K562 (cell line): ENCODE measurements around the gene GPT2. TPM values are rescaled to one million over a fixed set of nuclear protein-coding genes. Genes with fewer than 3 reads are reported as not detected.

ENCODE experiments used
- CBX2 ChIP-seq: fragments of 200-600 bp; sonication (generic); IDR thresholded peaks from one replicate; pipeline ENCODE4 v1.6.1; 2012; ENCODE audit warnings: mild to moderate bottlenecking, low read length, inconsistent platforms; ENCODE audit not compliant: insufficient read depth, poor library complexity, severe bottlenecking
- FOXA3 ChIP-seq, 2 experiments: fragments of 450-650 bp in 1 of 2; sonication (generic) in 1 of 2; formaldehyde crosslinking; IDR thresholded peaks in 1 of 2; conservative IDR thresholded peaks in 1 of 2; 2 replicates each; pipeline versions ENCODE4 v1.4.0 to v1.8.0; 2020 to 2022; ENCODE audit warnings: mild to moderate bottlenecking in 2 of 2, missing genetic modification reagents in 1 of 2
- MAFG ChIP-seq: fragments of 450-650 bp; conservative IDR thresholded peaks from 2 replicates; pipeline ENCODE4 v1.6.1; 2016; ENCODE audit warnings: missing genetic modification characterization, missing compliant biosample characterization
- MCM3 ChIP-seq: fragments of 450-650 bp; IDR thresholded peaks from 2 replicates; pipeline ENCODE4 v1.6.1; 2016
- NFXL1 ChIP-seq: fragments of 450-650 bp; formaldehyde crosslinking; IDR thresholded peaks from 2 replicates; pipeline ENCODE4 v1.4.0; 2021; ENCODE audit warnings: mild to moderate bottlenecking
- PPARD ChIP-seq: fragments of 250-450 bp; sonication (Bioruptor Pico); IDR thresholded peaks from 2 replicates; pipeline ENCODE4 v1.8.0; 2022; ENCODE audit warnings: inconsistent platforms, mild to moderate bottlenecking, moderate library complexity
- SP1 ChIP-seq: sonication (generic); formaldehyde crosslinking; IDR thresholded peaks from 2 replicates; pipeline ENCODE4 v1.8.1; 2022; ENCODE audit warnings: mild to moderate bottlenecking, missing genetic modification reagents
- TAF7 ChIP-seq: fragments of 450-650 bp; IDR thresholded peaks from 2 replicates; pipeline ENCODE4 v1.6.1; 2016; ENCODE audit warnings: missing genetic modification characterization, missing compliant biosample characterization
- TCF7 ChIP-seq: sonication (generic); IDR thresholded peaks from 2 replicates; pipeline ENCODE4 v1.6.1; 2016; ENCODE audit warnings: antibody characterized with exemption, borderline replicate concordance
- YBX1 ChIP-seq: fragments of 450-650 bp; IDR thresholded peaks from 2 replicates; pipeline ENCODE4 v1.7.1; 2016; ENCODE audit warnings: mild to moderate bottlenecking
- ZC3H11A ChIP-seq: IDR thresholded peaks from 2 replicates; pipeline ENCODE4 v1.6.1; 2012; ENCODE audit warnings: low read depth, low read length, improper control_type of control experiment
- ZNF212 ChIP-seq: fragments of 450-650 bp; formaldehyde crosslinking; IDR thresholded peaks from 2 replicates; pipeline ENCODE4 v1.4.0; 2020; ENCODE audit warnings: mild to moderate bottlenecking
- ZNF311 ChIP-seq: fragments of 250-450 bp; sonication (Bioruptor Pico); IDR thresholded peaks from 2 replicates; pipeline ENCODE4 v1.4.0; 2020; ENCODE audit warnings: mild to moderate bottlenecking, moderate library complexity
- ZNF77 ChIP-seq: fragments of 250-450 bp; sonication (Bioruptor Pico); IDR thresholded peaks from 2 replicates; pipeline ENCODE4 v1.5.0; 2020
- ZSCAN29 ChIP-seq: fragments of 450-650 bp; IDR thresholded peaks from 2 replicates; pipeline ENCODE4 v1.6.1; 2017
- polyA plus RNA-seq, 8 experiments: library from polyadenylated mRNA; depleted of rRNA in 4 of 8; stranded (reverse) in 5 of 8; unstranded in 3 of 8; fragments of >200 nt; fragmentation: Nextera tagmentation in 2 of 8; fragmentation: Illumina TruSeq in 1 of 8; extraction: Ambion mirVana in 2 of 8; extraction: Trizol in 1 of 8; gene quantifications; 2 replicates each; pipeline versions ENCODE4 v1.2.1 to v1.2.3, GENCODE V29; 2011 to 2014; ENCODE audit warnings: inconsistent platforms in 1 of 8, missing spikeins in 1 of 8
- total RNA-seq, 7 experiments: library from RNA; depleted of rRNA in 6 of 7; stranded (reverse); fragments of >200 nt in 6 of 7; fragmentation: Illumina TruSeq in 2 of 7; extraction: Trizol in 2 of 7; gene quantifications; 2 replicates each; pipeline versions ENCODE4 v1.2.1 to v1.2.3, GENCODE V29; 2011 to 2021; ENCODE audit warnings: low replicate concordance in 1 of 7
- TF ChIP-seq, protein P1 (sequence below): fragments of 250-450 bp; sonication (Bioruptor Pico); IDR thresholded peaks from 2 replicates; pipeline ENCODE4 v1.4.0; 2020; ENCODE audit warnings: mild to moderate bottlenecking, moderate library complexity
- TF ChIP-seq, protein P2 (sequence below): fragments of 450-650 bp; IDR thresholded peaks from 2 replicates; pipeline ENCODE4 v1.6.1; 2016; ENCODE audit warnings: mild to moderate bottlenecking, moderate library complexity

GPT2 gene
- total and polyA plus RNA-seq, 9 of the 15 experiments (the other 6 are each of a cell fraction or from before 2014, with no cell fraction given) = 0.79 to 14.4 (median 5.8) TPM

DNA sequence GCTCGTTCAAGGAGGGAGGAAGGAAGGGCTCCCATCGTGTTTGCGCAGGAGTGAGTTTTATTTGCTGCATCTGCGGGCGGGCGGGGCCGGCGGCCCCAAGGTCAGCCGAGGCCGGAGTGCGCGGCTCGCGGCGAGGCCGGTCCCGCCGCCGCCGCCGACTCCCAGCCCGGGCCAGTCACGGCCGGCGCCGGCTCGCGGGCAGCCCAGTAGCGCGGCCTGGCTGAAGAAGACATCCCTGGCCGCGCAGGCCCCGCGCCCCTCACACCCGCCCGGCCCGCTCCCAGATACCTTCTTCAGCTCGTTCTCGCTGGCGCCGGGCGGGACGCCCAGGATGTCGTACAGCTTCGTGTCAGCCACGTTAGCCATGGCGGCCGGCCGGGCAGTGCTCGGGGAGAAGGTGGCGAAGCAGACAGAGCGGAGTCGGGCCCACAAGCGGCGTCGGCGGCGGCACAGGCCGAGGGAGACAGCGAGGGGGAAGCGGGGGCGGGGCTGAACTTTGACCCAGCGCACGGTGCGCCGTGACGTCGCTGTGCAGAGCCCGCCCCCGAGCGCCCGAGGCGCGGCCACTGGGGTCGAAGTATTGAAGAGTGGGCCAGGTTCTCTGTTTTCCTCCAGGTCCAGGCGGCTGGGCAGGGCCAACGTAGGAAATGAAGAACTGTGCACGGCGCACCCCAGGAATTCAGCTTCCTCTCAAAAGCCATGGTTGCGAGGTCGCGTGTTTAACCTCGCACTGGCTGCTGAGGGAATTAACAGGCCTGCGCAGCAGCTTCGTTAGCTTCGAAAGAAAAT, 89.2 kb downstream of the GPT2 start, which contains the start of gene DNAJA2 (continued):
- TF ChIP-seq ZC3H11A (no peak), NFXL1 (CRISPR knock-in tag) (no peak), TAF7 (no peak), YBX1 (no peak), PPARD (CRISPR knock-in tag) (no peak), CBX2 (no peak), SP1 (peak; percentile 95), TCF7 (no peak), FOXA3 (CRISPR knock-in tag; conservative IDR thresholded peaks at IDR 0.05 in 1 of 2, IDR thresholded peaks at IDR 0.05 in 1 of 2) (peak in 1 of 2 experiments; percentile 27; a peak in 1 of 4 replicates), ZNF77 (no peak), ZSCAN29 (no peak), MAFG (tag) (no peak), ZNF311 (no peak), ZNF212 (CRISPR knock-in tag) (no peak), MCM3 (no peak)
- TF ChIP-seq, protein P1, sequence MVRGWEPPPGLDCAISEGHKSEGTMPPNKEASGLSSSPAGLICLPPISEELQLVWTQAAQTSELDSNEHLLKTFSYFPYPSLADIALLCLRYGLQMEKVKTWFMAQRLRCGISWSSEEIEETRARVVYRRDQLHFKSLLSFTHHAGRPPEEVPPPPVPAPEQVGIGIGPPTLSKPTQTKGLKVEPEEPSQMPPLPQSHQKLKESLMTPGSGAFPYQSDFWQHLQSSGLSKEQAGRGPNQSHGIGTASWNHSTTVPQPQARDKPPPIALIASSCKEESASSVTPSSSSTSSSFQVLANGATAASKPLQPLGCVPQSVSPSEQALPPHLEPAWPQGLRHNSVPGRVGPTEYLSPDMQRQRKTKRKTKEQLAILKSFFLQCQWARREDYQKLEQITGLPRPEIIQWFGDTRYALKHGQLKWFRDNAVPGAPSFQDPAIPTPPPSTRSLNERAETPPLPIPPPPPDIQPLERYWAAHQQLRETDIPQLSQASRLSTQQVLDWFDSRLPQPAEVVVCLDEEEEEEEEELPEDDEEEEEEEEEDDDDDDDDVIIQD = no peak
- TF ChIP-seq, protein P2, sequence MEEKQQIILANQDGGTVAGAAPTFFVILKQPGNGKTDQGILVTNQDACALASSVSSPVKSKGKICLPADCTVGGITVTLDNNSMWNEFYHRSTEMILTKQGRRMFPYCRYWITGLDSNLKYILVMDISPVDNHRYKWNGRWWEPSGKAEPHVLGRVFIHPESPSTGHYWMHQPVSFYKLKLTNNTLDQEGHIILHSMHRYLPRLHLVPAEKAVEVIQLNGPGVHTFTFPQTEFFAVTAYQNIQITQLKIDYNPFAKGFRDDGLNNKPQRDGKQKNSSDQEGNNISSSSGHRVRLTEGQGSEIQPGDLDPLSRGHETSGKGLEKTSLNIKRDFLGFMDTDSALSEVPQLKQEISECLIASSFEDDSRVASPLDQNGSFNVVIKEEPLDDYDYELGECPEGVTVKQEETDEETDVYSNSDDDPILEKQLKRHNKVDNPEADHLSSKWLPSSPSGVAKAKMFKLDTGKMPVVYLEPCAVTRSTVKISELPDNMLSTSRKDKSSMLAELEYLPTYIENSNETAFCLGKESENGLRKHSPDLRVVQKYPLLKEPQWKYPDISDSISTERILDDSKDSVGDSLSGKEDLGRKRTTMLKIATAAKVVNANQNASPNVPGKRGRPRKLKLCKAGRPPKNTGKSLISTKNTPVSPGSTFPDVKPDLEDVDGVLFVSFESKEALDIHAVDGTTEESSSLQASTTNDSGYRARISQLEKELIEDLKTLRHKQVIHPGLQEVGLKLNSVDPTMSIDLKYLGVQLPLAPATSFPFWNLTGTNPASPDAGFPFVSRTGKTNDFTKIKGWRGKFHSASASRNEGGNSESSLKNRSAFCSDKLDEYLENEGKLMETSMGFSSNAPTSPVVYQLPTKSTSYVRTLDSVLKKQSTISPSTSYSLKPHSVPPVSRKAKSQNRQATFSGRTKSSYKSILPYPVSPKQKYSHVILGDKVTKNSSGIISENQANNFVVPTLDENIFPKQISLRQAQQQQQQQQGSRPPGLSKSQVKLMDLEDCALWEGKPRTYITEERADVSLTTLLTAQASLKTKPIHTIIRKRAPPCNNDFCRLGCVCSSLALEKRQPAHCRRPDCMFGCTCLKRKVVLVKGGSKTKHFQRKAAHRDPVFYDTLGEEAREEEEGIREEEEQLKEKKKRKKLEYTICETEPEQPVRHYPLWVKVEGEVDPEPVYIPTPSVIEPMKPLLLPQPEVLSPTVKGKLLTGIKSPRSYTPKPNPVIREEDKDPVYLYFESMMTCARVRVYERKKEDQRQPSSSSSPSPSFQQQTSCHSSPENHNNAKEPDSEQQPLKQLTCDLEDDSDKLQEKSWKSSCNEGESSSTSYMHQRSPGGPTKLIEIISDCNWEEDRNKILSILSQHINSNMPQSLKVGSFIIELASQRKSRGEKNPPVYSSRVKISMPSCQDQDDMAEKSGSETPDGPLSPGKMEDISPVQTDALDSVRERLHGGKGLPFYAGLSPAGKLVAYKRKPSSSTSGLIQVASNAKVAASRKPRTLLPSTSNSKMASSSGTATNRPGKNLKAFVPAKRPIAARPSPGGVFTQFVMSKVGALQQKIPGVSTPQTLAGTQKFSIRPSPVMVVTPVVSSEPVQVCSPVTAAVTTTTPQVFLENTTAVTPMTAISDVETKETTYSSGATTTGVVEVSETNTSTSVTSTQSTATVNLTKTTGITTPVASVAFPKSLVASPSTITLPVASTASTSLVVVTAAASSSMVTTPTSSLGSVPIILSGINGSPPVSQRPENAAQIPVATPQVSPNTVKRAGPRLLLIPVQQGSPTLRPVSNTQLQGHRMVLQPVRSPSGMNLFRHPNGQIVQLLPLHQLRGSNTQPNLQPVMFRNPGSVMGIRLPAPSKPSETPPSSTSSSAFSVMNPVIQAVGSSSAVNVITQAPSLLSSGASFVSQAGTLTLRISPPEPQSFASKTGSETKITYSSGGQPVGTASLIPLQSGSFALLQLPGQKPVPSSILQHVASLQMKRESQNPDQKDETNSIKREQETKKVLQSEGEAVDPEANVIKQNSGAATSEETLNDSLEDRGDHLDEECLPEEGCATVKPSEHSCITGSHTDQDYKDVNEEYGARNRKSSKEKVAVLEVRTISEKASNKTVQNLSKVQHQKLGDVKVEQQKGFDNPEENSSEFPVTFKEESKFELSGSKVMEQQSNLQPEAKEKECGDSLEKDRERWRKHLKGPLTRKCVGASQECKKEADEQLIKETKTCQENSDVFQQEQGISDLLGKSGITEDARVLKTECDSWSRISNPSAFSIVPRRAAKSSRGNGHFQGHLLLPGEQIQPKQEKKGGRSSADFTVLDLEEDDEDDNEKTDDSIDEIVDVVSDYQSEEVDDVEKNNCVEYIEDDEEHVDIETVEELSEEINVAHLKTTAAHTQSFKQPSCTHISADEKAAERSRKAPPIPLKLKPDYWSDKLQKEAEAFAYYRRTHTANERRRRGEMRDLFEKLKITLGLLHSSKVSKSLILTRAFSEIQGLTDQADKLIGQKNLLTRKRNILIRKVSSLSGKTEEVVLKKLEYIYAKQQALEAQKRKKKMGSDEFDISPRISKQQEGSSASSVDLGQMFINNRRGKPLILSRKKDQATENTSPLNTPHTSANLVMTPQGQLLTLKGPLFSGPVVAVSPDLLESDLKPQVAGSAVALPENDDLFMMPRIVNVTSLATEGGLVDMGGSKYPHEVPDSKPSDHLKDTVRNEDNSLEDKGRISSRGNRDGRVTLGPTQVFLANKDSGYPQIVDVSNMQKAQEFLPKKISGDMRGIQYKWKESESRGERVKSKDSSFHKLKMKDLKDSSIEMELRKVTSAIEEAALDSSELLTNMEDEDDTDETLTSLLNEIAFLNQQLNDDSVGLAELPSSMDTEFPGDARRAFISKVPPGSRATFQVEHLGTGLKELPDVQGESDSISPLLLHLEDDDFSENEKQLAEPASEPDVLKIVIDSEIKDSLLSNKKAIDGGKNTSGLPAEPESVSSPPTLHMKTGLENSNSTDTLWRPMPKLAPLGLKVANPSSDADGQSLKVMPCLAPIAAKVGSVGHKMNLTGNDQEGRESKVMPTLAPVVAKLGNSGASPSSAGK = peak; percentile 99
